GM21576 (cell line): Measurements from ENCODE around the gene OGT.

Experiments used
- ATAC-seq: cut with Tn5 transposase; IDR thresholded peaks from one replicate; pipeline ENCODE4 v1.9.1; 2021; ENCODE audit warnings: mild to moderate bottlenecking, moderate library complexity; ENCODE audit not compliant: unreplicated experiment

OGT gene

GRCh38 chrX:71619193-71619592, 86.3 kb downstream of the OGT start:
- ATAC-seq, result no peak

GRCh38 chrX:71619986-71620385, 87.1 kb downstream of the OGT start:
- ATAC-seq, result no peak

GRCh38 chrX:71621603-71622002, 88.7 kb downstream of the OGT start:
- ATAC-seq, result no peak

GRCh38 chrX:71622032-71622575, 89.2 kb downstream of the OGT start:
- no peak for ATAC-seq

- peak; percentile 45 for ATAC-seq
These were observed 89.9 kb downstream of the OGT start for GRCh38 chrX:71622576-71623450.

GRCh38 chrX:71623714-71624113, 90.8 kb downstream of the OGT start:
- ATAC-seq, result no peak

GRCh38 chrX:71625471-71625870, 92.6 kb downstream of the OGT start:
- no peak for ATAC-seq
